A549 (cell line): ENCODE data around the gene RD3L. TPM values are rescaled to one million over a fixed set of nuclear protein-coding genes. Genes with fewer than 3 reads are reported as not detected.

ENCODE experiments used
- ATAC-seq, 2 experiments: fragments of 200-7000 bp in 1 of 2; fragments of >200 bp in 1 of 2; cut with Nextera tagmentation in 1 of 2; cut with Tn5 transposase in 1 of 2; 3 replicates each; pipeline versions ENCODE4 v1.8.0 to v1.9.1; 2018 to 2020; ENCODE audit warnings: mild to moderate bottlenecking in 1 of 2, moderate library complexity in 1 of 2
- CTCF ChIA-PET: fragments of 300-600 bp; sonication (Branson Sonifier 250); formaldehyde crosslinking; extraction: SDS; loops from one replicate; lab custom pipeline; 2021; ENCODE audit warnings: antibody characterized with exemption, inconsistent platforms; lab: Yijun Ruan, JAX
- POLR2A ChIA-PET: fragments of 350-600 bp; formaldehyde crosslinking; extraction: SDS; loops from one replicate; lab custom pipeline; 2021; ENCODE audit warnings: antibody characterized with exemption, inconsistent platforms; lab: Yijun Ruan, JAX
- DNase-seq, 2 experiments: peaks; one replicate each; pipeline versions ENCODE4 v3.0.0 to v3.0.0-alpha.2; 2011 to 2016; ENCODE audit warnings: low read depth in 1 of 2, low spot score in 1 of 2
- FAIRE-seq: peaks from 2 replicates; lab custom pipeline; 2011; peaks lifted over from hg19 to GRCh38; lab: Jason Lieb, UNC
- H3K27ac ChIP-seq, 2 experiments: fragments of >200 bp; sonication (Bioruptor Twin); formaldehyde crosslinking; 3 replicates each; pipeline ENCODE4 v1.5.1; 2016 to 2017
- H3K4me1 ChIP-seq: fragments of >200 bp; sonication (Bioruptor Twin); formaldehyde crosslinking; 3 replicates; pipeline ENCODE4 v1.6.1; 2016
- H3K4me2 ChIP-seq: fragments of >200 bp; sonication (Bioruptor Twin); formaldehyde crosslinking; 3 replicates; pipeline ENCODE4 v1.6.1; 2016
- H3K4me3 ChIP-seq: fragments of >200 bp; sonication (Bioruptor Twin); formaldehyde crosslinking; 3 replicates; pipeline ENCODE4 v1.5.1; 2016
- H3K9me3 ChIP-seq: fragments of >200 bp; sonication (Bioruptor Twin); formaldehyde crosslinking; 3 replicates; pipeline ENCODE4 v1.6.1; 2016
- CEBPB ChIP-seq, 2 experiments: fragments of >200 bp in 1 of 2; sonication (Bioruptor Twin) in 1 of 2; formaldehyde crosslinking in 1 of 2; IDR thresholded peaks; 2 replicates each; pipeline ENCODE4 v1.6.1; 2012 to 2016
- EHMT2 ChIP-seq: fragments of 200-600 bp; sonication (generic); IDR thresholded peaks from 2 replicates; pipeline ENCODE4 v1.6.1; 2016; ENCODE audit warnings: antibody characterized with exemption, low read depth, mild to moderate bottlenecking, moderate library complexity
- EP300 ChIP-seq, 2 experiments: fragments of >200 bp; sonication (Bioruptor Twin); formaldehyde crosslinking; IDR thresholded peaks; 2 replicates in 1 of 2; 3 replicates in 1 of 2; pipeline ENCODE4 v1.6.1; 2016 to 2017
- HOXB13 ChIP-seq: fragments of 250-450 bp; sonication (Bioruptor Pico); IDR thresholded peaks from 2 replicates; pipeline ENCODE4 v1.5.0; 2020; ENCODE audit warnings: low read depth, mild to moderate bottlenecking, moderate library complexity
- JUN ChIP-seq, 2 experiments: fragments of >200 bp; sonication (Bioruptor Twin); formaldehyde crosslinking; IDR thresholded peaks; 2 replicates in 1 of 2; 3 replicates in 1 of 2; pipeline ENCODE4 v1.6.1; 2016 to 2017
- MAFK ChIP-seq: fragments of 450-650 bp; IDR thresholded peaks from 2 replicates; pipeline ENCODE4 v1.6.1; 2014; ENCODE audit not compliant: partially characterized antibody
- MYC ChIP-seq: IDR thresholded peaks from 2 replicates; pipeline ENCODE4 v1.6.1; 2012; ENCODE audit warnings: mild to moderate bottlenecking, inconsistent platforms, low read length, improper control_type of control experiment, borderline replicate concordance
- NFE2L2 ChIP-seq: fragments of 150-350 bp; conservative IDR thresholded peaks from 2 replicates; pipeline ENCODE4 v1.6.1; 2014; ENCODE audit warnings: low read length
- PHF8 ChIP-seq: fragments of 200-600 bp; sonication (generic); IDR thresholded peaks from 2 replicates; pipeline ENCODE4 v1.6.1; 2016; ENCODE audit warnings: low read depth, mild to moderate bottlenecking, antibody characterized with exemption, moderate library complexity, borderline replicate concordance
- POLR2A ChIP-seq: IDR thresholded peaks from 2 replicates; pipeline ENCODE4 v1.6.1; 2012; ENCODE audit warnings: mild to moderate bottlenecking, low read length
- POLR2AphosphoS2 ChIP-seq: conservative IDR thresholded peaks from 2 replicates; pipeline ENCODE4 v1.6.1; 2012; ENCODE audit warnings: low read length, improper control_type of control experiment, inconsistent platforms
- RAD21 ChIP-seq, 2 experiments: fragments of >200 bp in 1 of 2; sonication (Bioruptor Twin) in 1 of 2; formaldehyde crosslinking in 1 of 2; IDR thresholded peaks in 1 of 2; conservative IDR thresholded peaks in 1 of 2; 2 replicates in 1 of 2; 3 replicates in 1 of 2; pipeline ENCODE4 v1.6.1; 2012 to 2018; ENCODE audit warnings: inconsistent platforms in 1 of 2
- RARB ChIP-seq: fragments of 250-450 bp; sonication (Bioruptor Pico); IDR thresholded peaks from 2 replicates; pipeline ENCODE4 v1.8.0; 2021; ENCODE audit warnings: mild to moderate bottlenecking, moderate library complexity
- RCOR1 ChIP-seq: fragments of 150-350 bp; IDR thresholded peaks from 2 replicates; pipeline ENCODE4 v1.6.1; 2014; ENCODE audit warnings: antibody characterized with exemption, low read length, low read depth
- RNF2 ChIP-seq: fragments of 200-600 bp; sonication (generic); IDR thresholded peaks from 2 replicates; pipeline ENCODE4 v1.6.1; 2016; ENCODE audit warnings: low read depth, mild to moderate bottlenecking, antibody characterized with exemption, moderate library complexity, borderline replicate concordance
- TP53 ChIP-seq: fragments of 250-450 bp; sonication (Bioruptor Pico); IDR thresholded peaks from 2 replicates; pipeline ENCODE4 v1.5.0; 2021; ENCODE audit warnings: mild to moderate bottlenecking, moderate library complexity
- ZC3H11A ChIP-seq: fragments of 450-650 bp; IDR thresholded peaks from 2 replicates; pipeline ENCODE4 v1.6.1; 2014; ENCODE audit warnings: antibody characterized with exemption, mild to moderate bottlenecking
- ZFP36 ChIP-seq: fragments of 450-650 bp; IDR thresholded peaks from 2 replicates; pipeline ENCODE4 v1.6.1; 2014; ENCODE audit warnings: borderline replicate concordance; ENCODE audit not compliant: partially characterized antibody
- ZNF302 ChIP-seq: fragments of 250-450 bp; sonication (Bioruptor Pico); IDR thresholded peaks from 2 replicates; pipeline ENCODE4 v1.9.0; 2021; ENCODE audit warnings: inconsistent platforms, mild to moderate bottlenecking, moderate library complexity
- WGBS: methylation state at CpG from one replicate; pipeline ENCODE4 v1.1.6; 2017; ENCODE audit errors: missing lambda C conversion rate; 5-methylcytosine and 5-hydroxymethylcytosine counted together
- polyA plus RNA-seq, 4 experiments: library from polyadenylated mRNA; depleted of rRNA in 3 of 4; stranded (reverse); fragments of >200 nt; fragmentation: RNase III in 1 of 4; extraction: RNeasy Plus Mini Kit Qiagen cat#74134 plus additional on column Dnase treatment in 1 of 4; gene quantifications; 2 replicates in 3 of 4; 3 replicates in 1 of 4; pipeline ENCODE4 v1.2.3, GENCODE V29; 2011 to 2017
- TF ChIP-seq, protein P1 (sequence below): IDR thresholded peaks from 2 replicates; pipeline ENCODE4 v1.6.1; 2012
- TF ChIP-seq, protein P2 (sequence below): fragments of 250-450 bp; sonication (Bioruptor Pico); IDR thresholded peaks from 2 replicates; pipeline ENCODE4 v1.5.0; 2020; ENCODE audit warnings: low read depth, mild to moderate bottlenecking, moderate library complexity
- TF ChIP-seq, protein P3 (sequence below): fragments of 250-450 bp; sonication (Bioruptor Pico); IDR thresholded peaks from 2 replicates; pipeline ENCODE4 v1.5.0; 2021; ENCODE audit warnings: mild to moderate bottlenecking, moderate library complexity, borderline replicate concordance
- TF ChIP-seq, protein P4 (sequence below): IDR thresholded peaks from 2 replicates; pipeline ENCODE4 v1.6.1; 2012; ENCODE audit warnings: low read depth, borderline replicate concordance

Gene RD3L
- polyA plus RNA-seq, 2 of the 4 experiments (the other 2 are of a cell fraction), result not detected

DNA sequence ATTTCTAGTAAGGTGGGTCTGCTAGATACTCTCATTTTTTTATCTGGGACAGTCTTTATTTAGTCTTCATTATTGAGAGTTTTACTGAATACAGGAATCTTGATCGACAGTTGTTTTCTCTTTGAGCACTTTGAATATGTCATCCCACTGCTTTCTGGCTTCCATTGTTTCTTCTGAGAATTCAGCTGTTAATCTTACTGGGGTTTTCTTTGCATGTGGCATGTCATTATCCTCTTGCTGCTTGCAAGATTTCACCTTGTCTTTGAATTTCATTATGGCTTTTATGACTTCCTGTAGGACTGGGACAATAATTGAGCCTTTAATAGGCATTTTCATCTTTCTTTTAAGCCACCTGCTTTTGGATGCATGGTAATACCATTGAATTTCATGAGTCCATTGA is 46.7 kb upstream of the RD3L start:
- WGBS, result 0% methylated on average over 1 of the region's 1 CpG
- no peak overlapping the region for H3K27ac ChIP-seq
- ATAC-seq (no peak), FAIRE-seq (no peak), DNase-seq (no peak)
- CTCF ChIA-PET, result interaction anchor here (1.4 kb wide), 1 partner anchor 9 kb away, joined by 6 read pairs; no protein-coding TSS in a partner anchor
- no peaks in the 10 kb centered on the region; the same call in 2 of the 3 replicates for H3K4me1 ChIP-seq
- TF ChIP-seq ZC3H11A, result no peak
- TF ChIP-seq EP300 (IDR thresholded peaks at IDR 0.05), result no peak
- no peak for TF ChIP-seq ZNF302 (CRISPR knock-in tag)
- no peak for TF ChIP-seq HOXB13
- TF ChIP-seq EHMT2, result no peak
- TF ChIP-seq, protein P1, sequence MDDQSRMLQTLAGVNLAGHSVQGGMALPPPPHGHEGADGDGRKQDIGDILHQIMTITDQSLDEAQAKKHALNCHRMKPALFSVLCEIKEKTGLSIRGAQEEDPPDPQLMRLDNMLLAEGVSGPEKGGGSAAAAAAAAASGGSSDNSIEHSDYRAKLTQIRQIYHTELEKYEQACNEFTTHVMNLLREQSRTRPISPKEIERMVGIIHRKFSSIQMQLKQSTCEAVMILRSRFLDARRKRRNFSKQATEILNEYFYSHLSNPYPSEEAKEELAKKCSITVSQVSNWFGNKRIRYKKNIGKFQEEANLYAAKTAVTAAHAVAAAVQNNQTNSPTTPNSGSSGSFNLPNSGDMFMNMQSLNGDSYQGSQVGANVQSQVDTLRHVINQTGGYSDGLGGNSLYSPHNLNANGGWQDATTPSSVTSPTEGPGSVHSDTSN, result no peak
- TF ChIP-seq, protein P2, sequence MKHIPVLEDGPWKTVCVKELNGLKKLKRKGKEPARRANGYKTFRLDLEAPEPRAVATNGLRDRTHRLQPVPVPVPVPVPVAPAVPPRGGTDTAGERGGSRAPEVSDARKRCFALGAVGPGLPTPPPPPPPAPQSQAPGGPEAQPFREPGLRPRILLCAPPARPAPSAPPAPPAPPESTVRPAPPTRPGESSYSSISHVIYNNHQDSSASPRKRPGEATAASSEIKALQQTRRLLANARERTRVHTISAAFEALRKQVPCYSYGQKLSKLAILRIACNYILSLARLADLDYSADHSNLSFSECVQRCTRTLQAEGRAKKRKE (CRISPR knock-in tag), result no peak
- TF ChIP-seq PHF8, result no peak
- TF ChIP-seq RCOR1, result no peak
- TF ChIP-seq RNF2, result no peak
- TF ChIP-seq, protein P3, sequence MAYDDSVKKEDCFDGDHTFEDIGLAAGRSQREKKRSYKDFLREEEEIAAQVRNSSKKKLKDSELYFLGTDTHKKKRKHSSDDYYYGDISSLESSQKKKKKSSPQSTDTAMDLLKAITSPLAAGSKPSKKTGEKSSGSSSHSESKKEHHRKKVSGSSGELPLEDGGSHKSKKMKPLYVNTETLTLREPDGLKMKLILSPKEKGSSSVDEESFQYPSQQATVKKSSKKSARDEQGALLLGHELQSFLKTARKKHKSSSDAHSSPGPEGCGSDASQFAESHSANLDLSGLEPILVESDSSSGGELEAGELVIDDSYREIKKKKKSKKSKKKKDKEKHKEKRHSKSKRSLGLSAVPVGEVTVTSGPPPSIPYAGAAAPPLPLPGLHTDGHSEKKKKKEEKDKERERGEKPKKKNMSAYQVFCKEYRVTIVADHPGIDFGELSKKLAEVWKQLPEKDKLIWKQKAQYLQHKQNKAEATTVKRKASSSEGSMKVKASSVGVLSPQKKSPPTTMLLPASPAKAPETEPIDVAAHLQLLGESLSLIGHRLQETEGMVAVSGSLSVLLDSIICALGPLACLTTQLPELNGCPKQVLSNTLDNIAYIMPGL, result no peak
- TF ChIP-seq CEBPB (IDR thresholded peaks at IDR 0.05), result no peak
- TF ChIP-seq RARB (CRISPR knock-in tag), result no peak
- no peak for TF ChIP-seq ZFP36
- H3K9me3 ChIP-seq, result peaks cover 30% of the 10 kb centered on the region
- POLR2A ChIA-PET, result no interaction called here
- H3K4me2 ChIP-seq, result no peak overlapping the region
- no peak overlapping the region for H3K4me3 ChIP-seq

DNA sequence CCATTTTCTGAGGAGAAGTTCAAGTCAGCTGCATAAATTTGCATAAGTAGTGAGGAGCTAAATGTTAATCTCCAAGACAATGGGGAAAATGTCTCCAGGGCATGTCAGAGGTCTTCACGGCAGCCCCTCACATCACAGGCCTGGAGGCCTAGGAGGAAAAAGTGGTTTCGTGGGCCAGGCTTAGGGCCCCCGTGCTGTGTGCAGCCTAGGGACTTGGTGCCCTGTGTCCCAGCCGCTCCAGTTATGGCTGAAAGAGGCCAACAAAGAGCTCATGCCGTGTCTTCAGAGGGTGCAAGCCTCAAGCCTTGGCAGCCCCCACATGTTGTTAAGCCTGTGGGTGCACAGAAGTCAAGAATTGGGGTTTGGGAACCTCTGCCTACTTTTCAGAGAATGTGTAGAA is 41.9 kb upstream of the RD3L start:
- ChIA-PET POLR2A (no interaction called here), CTCF (interaction anchor here (0.8 to 7.7 kb wide), 3 partner anchors 11 to 178 kb away, joined by 4 to 101 read pairs (median 4); no protein-coding TSS in a partner anchor)
- 26% methylated on average over 5 of the region's 5 CpGs for WGBS
- no peak for TF ChIP-seq RAD21 (conservative IDR thresholded peaks at IDR 0.05 in 1 of 2, IDR thresholded peaks at IDR 0.05 in 1 of 2)
- no peak for TF ChIP-seq JUN (IDR thresholded peaks at IDR 0.05)
- TF ChIP-seq MYC, result no peak
- no peak for TF ChIP-seq TP53 (CRISPR knock-in tag)
- TF ChIP-seq, protein P1, result no peak
- TF ChIP-seq, protein P4, sequence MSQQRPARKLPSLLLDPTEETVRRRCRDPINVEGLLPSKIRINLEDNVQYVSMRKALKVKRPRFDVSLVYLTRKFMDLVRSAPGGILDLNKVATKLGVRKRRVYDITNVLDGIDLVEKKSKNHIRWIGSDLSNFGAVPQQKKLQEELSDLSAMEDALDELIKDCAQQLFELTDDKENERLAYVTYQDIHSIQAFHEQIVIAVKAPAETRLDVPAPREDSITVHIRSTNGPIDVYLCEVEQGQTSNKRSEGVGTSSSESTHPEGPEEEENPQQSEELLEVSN, result no peak
- TF ChIP-seq ZC3H11A, result no peak
- no peak for TF ChIP-seq NFE2L2
- TF ChIP-seq POLR2A, result no peak
- TF ChIP-seq MAFK, result no peak
- no peak for TF ChIP-seq POLR2AphosphoS2
- TF ChIP-seq, protein P3, result no peak
- H3K9me3 ChIP-seq, result peaks cover 25% of the 10 kb centered on the region
- H3K27ac ChIP-seq, result no peak overlapping the region
- no peaks in the 10 kb centered on the region for H3K4me1 ChIP-seq
- no peak for ATAC-seq
- H3K4me2 ChIP-seq, result no peak overlapping the region
- H3K4me3 ChIP-seq, result no peak overlapping the region
- no peak for DNase-seq
- no peak for FAIRE-seq
